Measurements from ENCODE around the gene MACROH2A1.

DNA sequence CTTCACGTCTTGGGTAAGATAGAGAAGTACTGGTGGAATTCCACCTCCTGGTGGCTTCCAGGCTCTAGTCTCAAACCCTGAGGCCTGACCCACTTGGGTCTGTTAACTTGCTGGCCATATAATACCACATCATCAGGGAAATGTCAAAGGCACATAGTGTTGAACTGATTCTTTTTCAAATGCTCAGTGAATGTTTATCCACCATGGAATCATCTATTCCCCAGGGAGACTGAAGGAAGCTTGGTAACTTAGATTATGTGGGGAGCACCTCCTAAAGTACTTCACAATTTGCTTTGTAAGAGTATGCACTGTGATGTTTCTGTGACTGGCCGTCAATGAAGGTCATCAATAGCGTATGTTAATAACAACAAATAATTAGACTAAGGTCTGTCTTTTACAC lies 16.1 kb downstream of the MACROH2A1 start:
- no peak for TF ChIP-seq POLR2A (IDR thresholded peaks at IDR 0.05)
- TF ChIP-seq, protein P1, sequence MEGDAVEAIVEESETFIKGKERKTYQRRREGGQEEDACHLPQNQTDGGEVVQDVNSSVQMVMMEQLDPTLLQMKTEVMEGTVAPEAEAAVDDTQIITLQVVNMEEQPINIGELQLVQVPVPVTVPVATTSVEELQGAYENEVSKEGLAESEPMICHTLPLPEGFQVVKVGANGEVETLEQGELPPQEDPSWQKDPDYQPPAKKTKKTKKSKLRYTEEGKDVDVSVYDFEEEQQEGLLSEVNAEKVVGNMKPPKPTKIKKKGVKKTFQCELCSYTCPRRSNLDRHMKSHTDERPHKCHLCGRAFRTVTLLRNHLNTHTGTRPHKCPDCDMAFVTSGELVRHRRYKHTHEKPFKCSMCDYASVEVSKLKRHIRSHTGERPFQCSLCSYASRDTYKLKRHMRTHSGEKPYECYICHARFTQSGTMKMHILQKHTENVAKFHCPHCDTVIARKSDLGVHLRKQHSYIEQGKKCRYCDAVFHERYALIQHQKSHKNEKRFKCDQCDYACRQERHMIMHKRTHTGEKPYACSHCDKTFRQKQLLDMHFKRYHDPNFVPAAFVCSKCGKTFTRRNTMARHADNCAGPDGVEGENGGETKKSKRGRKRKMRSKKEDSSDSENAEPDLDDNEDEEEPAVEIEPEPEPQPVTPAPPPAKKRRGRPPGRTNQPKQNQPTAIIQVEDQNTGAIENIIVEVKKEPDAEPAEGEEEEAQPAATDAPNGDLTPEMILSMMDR (IDR thresholded peaks at IDR 0.05 in 4 of 5, conservative IDR thresholded peaks at IDR 0.05 in 1 of 5) = no peak
